H9 (cell line): ENCODE data around the gene THRB. TPM values are rescaled to one million over a fixed set of nuclear protein-coding genes. Genes with fewer than 3 reads are reported as not detected.

ENCODE experiments used
- DNase-seq: peaks from one replicate; pipeline ENCODE4 v3.0.0-alpha.2; 2017
- H2AFZ ChIP-seq: one replicate; pipeline ENCODE4 v1.6.1; 2013; ENCODE audit warnings: mild to moderate bottlenecking, low read length, control low read depth, moderate library complexity
- H2AK5ac ChIP-seq: 2 replicates; pipeline ENCODE4 v1.6.1; 2013; ENCODE audit warnings: low read length, control low read depth, mixed read lengths; ENCODE audit not compliant: insufficient read length
- H2BK120ac ChIP-seq: one replicate; pipeline ENCODE4 v1.6.1; 2013; ENCODE audit warnings: low read depth, mild to moderate bottlenecking, low read length, control low read depth, inconsistent platforms; ENCODE audit not compliant: poor library complexity, severe bottlenecking
- H2BK12ac ChIP-seq: 2 replicates; pipeline ENCODE4 v1.6.1; 2013; ENCODE audit warnings: low read length, control low read depth, mixed read lengths, low read depth; ENCODE audit not compliant: insufficient read length
- H2BK15ac ChIP-seq: 2 replicates; pipeline ENCODE4 v1.6.1; 2013; ENCODE audit warnings: low read depth, low read length, control low read depth
- H2BK20ac ChIP-seq: one replicate; pipeline ENCODE4 v1.6.1; 2013; ENCODE audit warnings: low read depth, mild to moderate bottlenecking, low read length, control low read depth, inconsistent platforms; ENCODE audit not compliant: poor library complexity, severe bottlenecking
- H2BK5ac ChIP-seq: 2 replicates; pipeline ENCODE4 v1.6.1; 2013; ENCODE audit warnings: low read length, control low read depth, mixed read lengths; ENCODE audit not compliant: insufficient read length
- H3K14ac ChIP-seq: 2 replicates; pipeline ENCODE4 v1.6.1; 2013; ENCODE audit warnings: low read length, control low read depth; ENCODE audit not compliant: insufficient read depth
- H3K18ac ChIP-seq: 2 replicates; pipeline ENCODE4 v1.6.1; 2013; ENCODE audit warnings: low read depth, mild to moderate bottlenecking, mixed read lengths, low read length, control low read depth; ENCODE audit not compliant: insufficient read length
- H3K23ac ChIP-seq: 2 replicates; pipeline ENCODE4 v1.6.1; 2013; ENCODE audit warnings: low read length, control low read depth, mixed read lengths, low read depth; ENCODE audit not compliant: insufficient read length
- H3K23me2 ChIP-seq: 2 replicates; pipeline ENCODE4 v1.6.1; 2013; ENCODE audit warnings: low read depth, mild to moderate bottlenecking, mixed read lengths, low read length, control low read depth; ENCODE audit not compliant: insufficient read length, poor library complexity, severe bottlenecking
- H3K27ac ChIP-seq: 2 replicates; pipeline ENCODE4 v1.5.1; 2013; ENCODE audit warnings: low read length, control low read depth, mixed read lengths, low read depth; ENCODE audit not compliant: insufficient read length
- H3K27me3 ChIP-seq: 2 replicates; pipeline ENCODE4 v1.6.1; 2013; ENCODE audit warnings: low read length, control low read depth, inconsistent platforms; ENCODE audit not compliant: insufficient read depth
- H3K4ac ChIP-seq: 2 replicates; pipeline ENCODE4 v1.6.1; 2013; ENCODE audit warnings: low read depth, mild to moderate bottlenecking, control low read depth, inconsistent platforms, low read length, moderate library complexity
- H3K4me1 ChIP-seq: 2 replicates; pipeline ENCODE4 v1.6.1; 2013; ENCODE audit warnings: low read length, control low read depth, inconsistent platforms; ENCODE audit not compliant: insufficient read depth
- H3K4me2 ChIP-seq: 2 replicates; pipeline ENCODE4 v1.6.1; 2013; ENCODE audit warnings: low read length, control low read depth, mixed read lengths; ENCODE audit not compliant: insufficient read length, insufficient read depth
- H3K56ac ChIP-seq: 2 replicates; pipeline ENCODE4 v1.6.1; 2013; ENCODE audit warnings: low read depth, mild to moderate bottlenecking, mixed read lengths, low read length, control low read depth; ENCODE audit not compliant: insufficient read length
- H3K79me1 ChIP-seq: 2 replicates; pipeline ENCODE4 v1.6.1; 2013; ENCODE audit warnings: low read depth, mild to moderate bottlenecking, moderate library complexity, low read length, control low read depth, inconsistent platforms; ENCODE audit not compliant: insufficient read depth, poor library complexity, severe bottlenecking
- H3K79me2 ChIP-seq: 2 replicates; pipeline ENCODE4 v1.6.1; 2013; ENCODE audit warnings: low read length, control low read depth, inconsistent platforms; ENCODE audit not compliant: insufficient read depth
- H3K9ac ChIP-seq: 2 replicates; pipeline ENCODE4 v1.6.1; 2013; ENCODE audit warnings: low read length, control low read depth, mixed read lengths; ENCODE audit not compliant: insufficient read length; ENCODE audit errors: extremely low read depth
- H3K9me3 ChIP-seq: one replicate; pipeline ENCODE4 v1.6.1; 2013; ENCODE audit warnings: low read depth, low read length, inconsistent platforms; ENCODE audit not compliant: control insufficient read depth
- H3T11ph ChIP-seq: one replicate; pipeline ENCODE4 v1.6.1; 2013; ENCODE audit warnings: mild to moderate bottlenecking, low read length, control low read depth, inconsistent platforms
- H4K20me1 ChIP-seq: one replicate; pipeline ENCODE4 v1.6.1; 2013; ENCODE audit not compliant: control insufficient read depth, insufficient read length, insufficient read depth
- H4K5ac ChIP-seq: 2 replicates; pipeline ENCODE4 v1.6.1; 2013; ENCODE audit warnings: low read depth, mild to moderate bottlenecking, mixed read lengths, low read length, control low read depth; ENCODE audit not compliant: insufficient read length
- H4K8ac ChIP-seq: replicated peaks from 2 replicates; pipeline ENCODE4 v1.6.1; 2013; ENCODE audit warnings: low read length, control low read depth, mixed read lengths, low read depth; ENCODE audit not compliant: insufficient read length
- H4K91ac ChIP-seq: 2 replicates; pipeline ENCODE4 v1.6.1; 2013; ENCODE audit warnings: low read depth, mild to moderate bottlenecking, moderate library complexity, mixed read lengths, low read length, control low read depth; ENCODE audit not compliant: insufficient read length
- H3K27ac Mint-ChIP-seq, 3 experiments: 2 replicates in 2 of 3; 3 replicates in 1 of 3; pipeline ENCODE4 v1.8.0; 2020 to 2021; ENCODE audit warnings: mixed read lengths in 3 of 3, mild to moderate bottlenecking in 1 of 3, moderate library complexity in 1 of 3
- H3K27me3 Mint-ChIP-seq: 2 replicates; pipeline ENCODE4 v1.8.0; 2021; ENCODE audit warnings: low read depth, mild to moderate bottlenecking, moderate library complexity, mixed read lengths
- H3K36me3 Mint-ChIP-seq, 3 experiments: 2 replicates in 2 of 3; 3 replicates in 1 of 3; pipeline ENCODE4 v1.8.0; 2020 to 2021; ENCODE audit warnings: low read depth in 3 of 3, mixed read lengths in 3 of 3; ENCODE audit not compliant: insufficient read depth in 1 of 3
- H3K4me1 Mint-ChIP-seq, 2 experiments: 2 replicates each; pipeline ENCODE4 v1.8.0; 2020; ENCODE audit warnings: mixed read lengths in 2 of 2
- H3K4me3 Mint-ChIP-seq, 2 experiments: 2 replicates in 1 of 2; 3 replicates in 1 of 2; pipeline ENCODE4 v1.8.0; 2020 to 2021; ENCODE audit warnings: mild to moderate bottlenecking in 2 of 2, mixed read lengths in 2 of 2, moderate library complexity in 1 of 2
- H3K9me3 Mint-ChIP-seq, 2 experiments: 2 replicates in 1 of 2; 3 replicates in 1 of 2; pipeline ENCODE4 v1.8.0; 2020; ENCODE audit warnings: mild to moderate bottlenecking in 2 of 2, mixed read lengths in 2 of 2, moderate library complexity in 1 of 2
- total RNA-seq: library from RNA; stranded (reverse); gene quantifications from 2 replicates; pipeline ENCODE4 v1.2.1, GENCODE V29; 2021
- TF ChIP-seq, protein P1 (sequence below): fragments of 200-600 bp; sonication (generic); conservative IDR thresholded peaks from 3 replicates; pipeline ENCODE4 v1.8.0; 2021; ENCODE audit warnings: antibody characterized with exemption, mild to moderate bottlenecking

The THRB gene
- total RNA-seq, 1 experiment from 2014 or later, result 8.6 TPM

DNA sequence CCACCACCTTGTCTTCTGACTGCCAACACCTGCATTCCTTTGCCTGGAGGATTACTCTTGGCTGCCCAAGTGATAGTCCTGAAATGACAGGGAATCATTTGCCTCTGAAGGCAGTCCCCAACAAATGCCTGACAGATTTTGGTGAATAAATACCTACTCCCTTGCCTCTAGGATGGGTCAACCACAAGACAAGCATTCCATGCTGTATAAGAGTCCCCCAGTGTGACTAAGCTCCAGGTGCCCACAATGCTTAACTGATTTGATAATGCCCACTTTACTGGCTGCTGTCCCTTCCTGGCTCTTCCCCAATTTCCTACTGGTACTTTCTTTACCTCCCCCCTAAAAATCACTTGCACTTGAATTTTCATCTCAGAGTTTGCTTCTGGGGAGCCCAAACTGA, 14.8 kb downstream of the THRB start:
- Histone ChIP-seq H4K8ac (no peak overlapping the region), H2BK12ac (no peak overlapping the region), H3K27ac (no peak overlapping the region), H3K9me3 (no peaks in the 10 kb centered on the region), H2BK5ac (no peak overlapping the region), H2BK120ac (no peak overlapping the region), H3K4me2 (no peak overlapping the region), H3T11ph (no peak overlapping the region), H3K23ac (no peak overlapping the region), H3K27me3 (no peaks in the 10 kb centered on the region; the same call in 1 of the 2 replicates), H4K20me1 (no peaks in the 10 kb centered on the region), H3K18ac (no peak overlapping the region), H3K79me1 (no peaks in the 10 kb centered on the region), H3K4ac (no peak overlapping the region), H3K79me2 (no peaks in the 10 kb centered on the region), H3K4me1 (peaks cover 3% of the 10 kb centered on the region; the same call in 1 of the 2 replicates), H3K23me2 (no peaks in the 10 kb centered on the region), H3K14ac (no peak overlapping the region), H2BK15ac (no peak overlapping the region), H4K91ac (no peak overlapping the region), H3K56ac (no peak overlapping the region), H2BK20ac (no peak overlapping the region), H2AK5ac (no peak overlapping the region), H4K5ac (no peak overlapping the region), H3K9ac (no peak overlapping the region), H2AFZ (no peak overlapping the region)
- Mint-ChIP-seq H3K36me3 (peaks cover 0 to 12% (median 5%) of the 10 kb centered on the region in 3 experiments; a peak in 3 of 7 replicates), H3K4me1 (peaks cover 43 to 51% of the 10 kb centered on the region in 2 experiments), H3K27me3 (peaks cover 14% of the 10 kb centered on the region), H3K27ac (no peak overlapping the region; a peak in 1 of 7 replicates), H3K9me3 (no peaks in the 10 kb centered on the region), H3K4me3 (no peak overlapping the region)
- TF ChIP-seq, protein P1, sequence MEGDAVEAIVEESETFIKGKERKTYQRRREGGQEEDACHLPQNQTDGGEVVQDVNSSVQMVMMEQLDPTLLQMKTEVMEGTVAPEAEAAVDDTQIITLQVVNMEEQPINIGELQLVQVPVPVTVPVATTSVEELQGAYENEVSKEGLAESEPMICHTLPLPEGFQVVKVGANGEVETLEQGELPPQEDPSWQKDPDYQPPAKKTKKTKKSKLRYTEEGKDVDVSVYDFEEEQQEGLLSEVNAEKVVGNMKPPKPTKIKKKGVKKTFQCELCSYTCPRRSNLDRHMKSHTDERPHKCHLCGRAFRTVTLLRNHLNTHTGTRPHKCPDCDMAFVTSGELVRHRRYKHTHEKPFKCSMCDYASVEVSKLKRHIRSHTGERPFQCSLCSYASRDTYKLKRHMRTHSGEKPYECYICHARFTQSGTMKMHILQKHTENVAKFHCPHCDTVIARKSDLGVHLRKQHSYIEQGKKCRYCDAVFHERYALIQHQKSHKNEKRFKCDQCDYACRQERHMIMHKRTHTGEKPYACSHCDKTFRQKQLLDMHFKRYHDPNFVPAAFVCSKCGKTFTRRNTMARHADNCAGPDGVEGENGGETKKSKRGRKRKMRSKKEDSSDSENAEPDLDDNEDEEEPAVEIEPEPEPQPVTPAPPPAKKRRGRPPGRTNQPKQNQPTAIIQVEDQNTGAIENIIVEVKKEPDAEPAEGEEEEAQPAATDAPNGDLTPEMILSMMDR, result no peak
- DNase-seq, result no peak
